Natural killer cell (primary cell): ENCODE results near the gene MARK3. TPM values are rescaled to one million over a fixed set of nuclear protein-coding genes. Genes with fewer than 3 reads are reported as not detected.

Source experiments
- ATAC-seq, 3 donors: fragments of 150-1000 bp in 2 of 3; fragments of 200-7000 bp in 1 of 3; cut with Tn5 transposase; 1 replicate in 1 of 3; 2 replicates in 2 of 3; pipeline ENCODE4 v1.10.0; 2021; ENCODE audit warnings: mild to moderate bottlenecking in 2 of 3, moderate library complexity in 2 of 3
- DNase-seq, 2 donors: peaks; one replicate each; pipeline versions ENCODE4 v3.0.0 to v3.0.0-alpha.2; 2013 to 2021; ENCODE audit warnings: mixed read lengths in 1 of 2
- H3K27ac ChIP-seq: one replicate; pipeline ENCODE4 v1.5.1; 2013; ENCODE audit warnings: mild to moderate bottlenecking, low read length
- H3K27me3 ChIP-seq: one replicate; pipeline ENCODE4 v1.6.1; 2013; ENCODE audit warnings: low read length; ENCODE audit not compliant: control insufficient read depth, insufficient read depth
- H3K36me3 ChIP-seq: one replicate; pipeline ENCODE4 v1.6.1; 2013; ENCODE audit warnings: low read length; ENCODE audit not compliant: control insufficient read depth, insufficient read depth
- H3K4me1 ChIP-seq: one replicate; pipeline ENCODE4 v1.6.1; 2013; ENCODE audit warnings: low read length; ENCODE audit not compliant: control insufficient read depth, insufficient read depth
- H3K4me3 ChIP-seq: one replicate; pipeline ENCODE4 v1.5.1; 2013; ENCODE audit warnings: low read length
- H3K9me3 ChIP-seq: one replicate; pipeline ENCODE4 v1.6.1; 2013; ENCODE audit warnings: low read length; ENCODE audit not compliant: control insufficient read depth, insufficient read depth
- H3K27ac Mint-ChIP-seq, 2 donors: one replicate each; pipeline ENCODE4 v1.8.0; 2022; ENCODE audit warnings: mild to moderate bottlenecking in 2 of 2, mixed read lengths in 2 of 2, moderate library complexity in 1 of 2
- H3K27me3 Mint-ChIP-seq, 2 donors: one replicate each; pipeline ENCODE4 v1.8.0; 2022; ENCODE audit warnings: low read depth in 2 of 2, mixed read lengths in 2 of 2
- H3K36me3 Mint-ChIP-seq: one replicate; pipeline ENCODE4 v1.8.0; 2022; ENCODE audit warnings: mixed read lengths
- H3K4me1 Mint-ChIP-seq, 2 donors: one replicate each; pipeline ENCODE4 v1.8.0; 2022; ENCODE audit warnings: mixed read lengths in 2 of 2
- H3K4me3 Mint-ChIP-seq: one replicate; pipeline ENCODE4 v1.8.0; 2022; ENCODE audit warnings: mild to moderate bottlenecking, moderate library complexity, mixed read lengths
- H3K9me3 Mint-ChIP-seq, 2 donors: one replicate each; pipeline ENCODE4 v1.8.0; 2022; ENCODE audit warnings: mixed read lengths in 2 of 2
- WGBS: methylation state at CpG from one replicate; pipeline ENCODE4 v1.1.7; 2013; ENCODE audit warnings: missing lambda C conversion rate; ENCODE audit not compliant: insufficient coverage; 5-methylcytosine and 5-hydroxymethylcytosine counted together
- intact Hi-C: fragments of 100-400 bp; cut with micrococcal nuclease; formaldehyde crosslinking; loops from one replicate; pipeline ENCODE4 v1.14.2; 2022
- total RNA-seq, 4 donors: library from RNA; stranded (reverse); fragments of 120-200 nt in 1 of 4; gene quantifications; one replicate each; pipeline versions ENCODE4 v1.2.3 to v1.2.4, GENCODE V29; 2013 to 2022
- TF ChIP-seq, protein P1 (sequence below): fragments of 200-600 bp; IDR thresholded peaks from one replicate; pipeline ENCODE4 v1.8.0; 2022; ENCODE audit warnings: antibody characterized with exemption

MARK3 gene
- total RNA-seq, 3 donors from 2014 or later (not counting 1 experiment from before 2014, with no cell fraction given): 138 to 167 (median 152) TPM

GRCh38 chr14:103360548-103360947, 24.7 kb upstream of the MARK3 start:
- Histone ChIP-seq H3K4me1 (no peaks in the 10 kb centered on the region), H3K36me3 (no peaks in the 10 kb centered on the region), H3K9me3 (peaks cover 5% of the 10 kb centered on the region), H3K4me3 (no peak overlapping the region), H3K27me3 (peaks cover 3% of the 10 kb centered on the region), H3K27ac (no peak overlapping the region)
- DNase-seq: no peak
- Mint-ChIP-seq H3K27ac (no peak overlapping the region), H3K4me1 (no peaks in the 10 kb centered on the region), H3K27me3 (peaks cover 7 to 11% of the 10 kb centered on the region in 2 donors), H3K36me3 (no peaks in the 10 kb centered on the region), H3K4me3 (no peak overlapping the region), H3K9me3 (peaks cover 2 to 9% of the 10 kb centered on the region in 2 donors)
- ATAC-seq: no peak
- WGBS: 85% methylated on average over 6 of the region's 7 CpGs
- intact Hi-C loops: no loop called here
- TF ChIP-seq, protein P1, sequence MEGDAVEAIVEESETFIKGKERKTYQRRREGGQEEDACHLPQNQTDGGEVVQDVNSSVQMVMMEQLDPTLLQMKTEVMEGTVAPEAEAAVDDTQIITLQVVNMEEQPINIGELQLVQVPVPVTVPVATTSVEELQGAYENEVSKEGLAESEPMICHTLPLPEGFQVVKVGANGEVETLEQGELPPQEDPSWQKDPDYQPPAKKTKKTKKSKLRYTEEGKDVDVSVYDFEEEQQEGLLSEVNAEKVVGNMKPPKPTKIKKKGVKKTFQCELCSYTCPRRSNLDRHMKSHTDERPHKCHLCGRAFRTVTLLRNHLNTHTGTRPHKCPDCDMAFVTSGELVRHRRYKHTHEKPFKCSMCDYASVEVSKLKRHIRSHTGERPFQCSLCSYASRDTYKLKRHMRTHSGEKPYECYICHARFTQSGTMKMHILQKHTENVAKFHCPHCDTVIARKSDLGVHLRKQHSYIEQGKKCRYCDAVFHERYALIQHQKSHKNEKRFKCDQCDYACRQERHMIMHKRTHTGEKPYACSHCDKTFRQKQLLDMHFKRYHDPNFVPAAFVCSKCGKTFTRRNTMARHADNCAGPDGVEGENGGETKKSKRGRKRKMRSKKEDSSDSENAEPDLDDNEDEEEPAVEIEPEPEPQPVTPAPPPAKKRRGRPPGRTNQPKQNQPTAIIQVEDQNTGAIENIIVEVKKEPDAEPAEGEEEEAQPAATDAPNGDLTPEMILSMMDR: no peak

DNA sequence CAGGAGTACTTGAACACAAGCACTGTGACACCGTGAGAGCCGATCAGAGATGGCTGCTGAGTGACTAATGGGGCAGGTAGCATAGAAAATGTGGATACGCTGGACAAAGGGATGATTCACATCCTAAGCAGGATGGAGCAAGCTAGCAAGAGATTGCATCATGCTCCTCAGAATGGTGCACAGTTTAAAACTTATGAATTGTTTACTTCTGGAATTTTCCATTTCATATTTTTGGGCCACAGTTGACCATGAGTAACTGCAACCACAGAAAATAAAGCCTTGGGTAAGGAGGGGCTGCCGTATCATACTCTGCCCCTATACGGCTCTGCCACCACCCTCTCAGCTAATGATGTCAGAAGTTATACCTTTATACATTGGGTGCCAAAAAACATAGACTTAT, 23.3 kb upstream of the MARK3 start:
- Mint-ChIP-seq H3K4me3 (no peak overlapping the region), H3K36me3 (no peaks in the 10 kb centered on the region), H3K4me1 (no peaks in the 10 kb centered on the region), H3K27me3 (peaks cover 7 to 11% of the 10 kb centered on the region in 2 donors), H3K27ac (no peak overlapping the region), H3K9me3 (peaks cover 2 to 9% of the 10 kb centered on the region in 2 donors)
- Histone ChIP-seq H3K27me3 (peaks cover 3% of the 10 kb centered on the region), H3K36me3 (no peaks in the 10 kb centered on the region), H3K9me3 (peaks cover 5% of the 10 kb centered on the region), H3K27ac (no peak overlapping the region), H3K4me1 (no peaks in the 10 kb centered on the region), H3K4me3 (no peak overlapping the region)
- TF ChIP-seq, protein P1: no peak
- ATAC-seq: no peak
- 83% methylated on average over 3 of the region's 5 CpGs for WGBS
- no peak for DNase-seq
- intact Hi-C loops: no loop called here

GRCh38 chr14:103362780-103363179, 22.4 kb upstream of the MARK3 start:
- Mint-ChIP-seq H3K4me1 (no peaks in the 10 kb centered on the region), H3K36me3 (no peaks in the 10 kb centered on the region), H3K27ac (no peak overlapping the region), H3K9me3 (peaks cover 2 to 9% of the 10 kb centered on the region in 2 donors), H3K4me3 (no peak overlapping the region), H3K27me3 (peaks cover 7 to 11% of the 10 kb centered on the region in 2 donors)
- TF ChIP-seq, protein P1: no peak
- Histone ChIP-seq H3K9me3 (peaks cover 5% of the 10 kb centered on the region), H3K4me3 (no peak overlapping the region), H3K36me3 (no peaks in the 10 kb centered on the region), H3K27ac (no peak overlapping the region), H3K27me3 (peaks cover 3% of the 10 kb centered on the region), H3K4me1 (no peaks in the 10 kb centered on the region)
- 75% methylated on average over 1 of the region's 1 CpG for WGBS
- ATAC-seq: no peak
- intact Hi-C loops: no loop called here
- DNase-seq: no peak

GRCh38 chr14:103366741-103367140, 18.5 kb upstream of the MARK3 start:
- no peaks in the 10 kb centered on the region for H3K4me1 ChIP-seq

More at GRCh38 chr14:103366741-103367140, 18.5 kb upstream of the MARK3 start:
- Histone ChIP-seq H3K36me3 (no peaks in the 10 kb centered on the region), H3K9me3 (peaks cover 5% of the 10 kb centered on the region), H3K27me3 (peaks cover 1% of the 10 kb centered on the region), H3K4me3 (no peak overlapping the region), H3K27ac (no peak overlapping the region)
- TF ChIP-seq, protein P1: no peak
- H3K27ac Mint-ChIP-seq: no peak overlapping the region
- no peaks in the 10 kb centered on the region for H3K4me1 Mint-ChIP-seq
- peaks cover 2 to 9% of the 10 kb centered on the region in 2 donors for H3K9me3 Mint-ChIP-seq
- ATAC-seq (no peak), DNase-seq (no peak)
- peaks cover 2 to 5% of the 10 kb centered on the region in 2 donors for H3K27me3 Mint-ChIP-seq
- H3K36me3 Mint-ChIP-seq: no peaks in the 10 kb centered on the region
- 88% methylated on average over 6 of the region's 6 CpGs for WGBS
- intact Hi-C loops: no loop called here
- no peak overlapping the region for H3K4me3 Mint-ChIP-seq
